HG02870 (cell line): ENCODE results near the gene MIEF1.
A peak's percentile ranks its signal among the peaks of the same experiment; 100 is the strongest.

Experiments
- ATAC-seq: cut with Tn5 transposase; IDR thresholded peaks from one replicate; pipeline ENCODE4 v1.9.1; 2021; ENCODE audit warnings: mild to moderate bottlenecking, moderate library complexity; ENCODE audit not compliant: unreplicated experiment

MIEF1 gene

DNA sequence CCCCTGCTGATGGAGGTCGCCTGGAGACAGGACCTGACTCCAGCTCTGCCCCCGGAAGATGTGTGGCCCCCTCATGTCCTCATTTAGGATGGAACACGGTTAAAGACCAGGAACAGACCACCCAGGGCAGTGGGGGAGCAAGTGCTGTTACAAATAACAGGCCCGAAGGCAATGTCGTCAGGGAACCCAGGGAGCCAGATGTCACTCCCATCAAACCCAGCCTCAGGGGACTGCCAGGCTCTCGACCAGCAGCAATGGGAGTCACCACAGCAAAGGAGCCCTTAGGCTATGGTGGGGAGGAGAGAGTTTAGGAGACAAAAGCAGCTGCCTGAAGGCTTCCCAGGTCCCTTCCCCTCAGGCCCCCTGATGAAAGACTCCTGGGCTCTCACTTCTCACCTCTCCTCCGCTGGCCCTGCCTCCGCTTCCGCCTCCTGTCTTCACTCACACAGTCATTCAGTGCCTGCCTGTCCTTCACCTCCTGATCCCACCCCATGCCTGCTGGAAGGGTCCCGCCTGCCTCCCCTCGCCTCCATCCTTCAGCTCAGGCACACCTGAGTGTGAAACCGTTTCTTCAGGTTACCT, 26.1 kb downstream of the MIEF1 start:
- ATAC-seq = no peak

DNA sequence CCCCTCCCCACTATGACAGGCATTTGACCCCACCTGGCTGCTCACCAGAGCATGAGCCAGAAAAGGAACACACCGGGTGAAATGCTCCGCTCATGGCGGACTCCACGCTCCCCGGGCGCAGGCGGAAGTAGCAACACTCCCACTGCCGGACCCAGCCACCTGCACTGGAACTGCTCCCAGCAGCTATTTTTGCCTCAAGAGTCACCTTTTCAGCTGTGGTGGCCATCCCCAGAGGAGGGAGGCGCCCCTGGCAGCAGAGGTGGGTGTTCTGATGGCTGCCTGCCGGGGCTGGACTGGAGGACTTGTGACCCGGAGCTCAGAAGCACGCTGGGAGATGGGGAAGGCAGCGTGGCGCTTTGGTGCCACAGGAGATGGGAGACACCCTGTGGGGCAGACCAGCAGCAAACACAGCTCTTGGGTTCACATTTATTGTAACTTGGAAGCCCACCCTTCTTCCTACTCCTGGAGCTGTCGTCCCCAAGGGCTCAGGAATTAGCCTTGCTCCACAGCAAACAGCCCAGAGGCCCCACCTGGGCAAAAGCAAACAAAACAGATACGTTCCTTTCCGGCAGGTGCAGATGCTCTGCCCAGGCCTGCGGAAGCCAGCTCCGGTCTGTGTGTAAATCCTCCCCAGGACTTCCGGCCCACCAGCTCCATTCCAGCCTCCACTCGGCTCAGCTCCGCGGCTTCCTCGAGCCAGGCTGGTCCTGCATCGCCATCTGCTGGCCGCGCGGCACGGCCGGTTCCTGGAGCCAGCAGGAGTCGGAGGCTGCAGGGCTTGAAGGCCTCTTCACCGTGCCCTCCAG, 26.8 kb downstream of the MIEF1 start:
- ATAC-seq = no peak

DNA sequence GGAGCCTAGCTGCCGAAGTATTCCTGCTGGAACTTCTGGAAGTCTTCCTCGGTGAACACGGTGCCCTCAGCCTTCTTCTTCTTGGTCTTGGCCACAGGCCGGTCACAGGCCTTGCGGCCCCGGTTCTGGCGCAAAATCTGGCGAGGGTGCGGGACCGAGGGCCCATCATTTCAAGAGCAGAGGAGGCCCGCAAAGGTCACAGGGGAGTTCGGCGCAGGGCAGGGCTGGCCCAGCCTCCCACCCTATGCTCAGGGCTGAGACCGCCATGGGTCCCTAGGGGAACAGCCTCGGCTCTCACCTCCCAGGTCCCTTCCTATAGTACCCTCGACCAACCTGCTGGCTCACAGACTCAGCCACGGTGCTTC, 27.4 kb downstream of the MIEF1 start:
- ATAC-seq = no peak

DNA sequence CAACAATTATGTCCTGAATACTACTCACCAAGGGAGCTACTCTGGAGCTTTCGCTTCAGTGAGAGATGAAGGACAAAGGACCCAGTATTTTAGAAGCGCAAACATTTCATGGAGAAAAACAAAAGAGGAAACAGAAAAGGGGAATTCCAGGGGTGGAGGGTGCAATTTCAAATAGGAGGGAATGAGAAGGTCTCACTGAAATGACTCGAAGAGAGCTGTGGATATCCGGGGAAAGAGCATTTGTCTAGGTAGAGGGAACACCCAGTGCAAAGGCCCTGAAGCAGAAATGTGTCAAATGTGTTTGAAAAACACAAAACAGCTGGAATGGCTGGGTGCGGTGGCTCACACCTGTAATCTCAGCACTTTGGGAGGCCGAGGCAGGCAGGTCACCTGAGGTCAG, 28.0 kb downstream of the MIEF1 start:
- no peak for ATAC-seq

DNA sequence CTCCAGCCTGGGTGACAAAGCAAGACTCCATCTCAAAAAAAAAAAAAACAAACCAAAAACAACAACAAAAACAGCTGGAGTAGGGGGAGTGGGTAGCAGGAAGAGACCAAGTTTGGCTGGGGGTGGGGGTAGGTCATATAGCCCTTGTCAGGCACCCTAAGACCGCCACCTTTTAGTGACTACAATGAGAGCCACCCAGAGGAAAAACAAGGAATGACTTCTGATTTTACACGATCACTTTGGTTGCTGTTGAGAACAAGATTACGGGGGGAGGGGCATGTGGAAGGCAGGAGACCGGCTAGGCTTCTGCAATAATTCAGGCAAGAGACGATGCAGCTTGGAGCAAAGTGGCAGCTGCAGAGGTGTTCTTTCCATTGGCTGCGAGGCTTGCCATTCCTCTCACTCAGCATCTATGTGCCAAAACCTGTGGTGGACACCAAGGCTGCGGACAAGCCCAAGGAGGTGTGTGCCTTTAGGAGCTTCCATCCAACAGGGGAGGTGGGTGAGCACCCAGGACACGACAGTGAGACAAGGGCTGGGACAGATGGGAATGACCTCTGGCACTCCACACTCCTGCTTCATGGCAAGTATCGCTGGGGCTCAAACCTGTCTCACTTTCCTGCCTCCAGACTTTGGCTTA, 28.7 kb downstream of the MIEF1 start:
- ATAC-seq = no peak

DNA sequence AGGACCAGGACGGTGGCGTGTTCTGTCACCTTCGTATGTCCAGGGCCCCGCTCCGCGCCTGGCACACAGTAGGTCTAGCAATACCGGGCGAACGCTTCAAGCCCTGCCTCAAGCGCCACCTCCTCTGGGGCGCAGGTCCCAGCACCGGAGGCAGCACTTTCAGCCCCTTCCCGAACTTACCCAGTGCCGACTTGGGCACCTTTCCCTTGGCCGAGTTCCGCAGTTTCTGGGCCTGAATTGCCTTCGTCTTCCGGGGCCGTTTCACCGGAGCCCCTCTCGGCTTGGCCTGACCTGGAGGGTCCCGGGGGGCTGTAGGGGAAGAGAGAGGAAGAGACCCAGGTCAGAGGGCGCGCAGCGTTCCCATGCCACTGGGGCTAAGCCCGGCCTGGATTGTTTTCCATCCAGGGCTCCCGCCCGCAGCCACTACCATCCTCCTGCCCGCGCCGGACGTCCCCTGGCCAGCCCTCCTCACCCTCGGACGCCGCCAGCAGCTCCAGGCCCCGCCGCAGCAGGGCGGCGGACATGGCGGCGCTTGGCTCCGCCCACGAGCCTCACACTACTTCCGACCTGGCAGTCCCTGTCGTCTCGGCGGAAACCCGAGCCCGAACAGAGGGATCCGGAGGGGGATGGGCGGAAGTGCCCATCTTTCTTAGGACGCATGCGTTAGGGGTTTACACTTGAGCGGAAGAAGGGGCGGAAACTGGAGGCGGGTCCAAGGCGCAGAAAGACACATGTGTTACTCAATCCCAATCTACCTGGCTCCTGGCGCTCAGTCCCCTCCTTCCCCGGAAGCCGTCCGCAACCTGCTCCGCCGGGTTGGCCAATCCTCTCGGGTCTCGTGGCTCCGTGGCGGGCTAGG, 30.4 kb downstream of the MIEF1 start, which contains the start of gene RPS19BP1:
Gene RPS19BP1, minus strand, starts transcription at position 534 of the 859 bp plus-strand sequence. Its CDS starts 10 bp downstream, at position 524.
- ATAC-seq = peak; percentile 69

DNA sequence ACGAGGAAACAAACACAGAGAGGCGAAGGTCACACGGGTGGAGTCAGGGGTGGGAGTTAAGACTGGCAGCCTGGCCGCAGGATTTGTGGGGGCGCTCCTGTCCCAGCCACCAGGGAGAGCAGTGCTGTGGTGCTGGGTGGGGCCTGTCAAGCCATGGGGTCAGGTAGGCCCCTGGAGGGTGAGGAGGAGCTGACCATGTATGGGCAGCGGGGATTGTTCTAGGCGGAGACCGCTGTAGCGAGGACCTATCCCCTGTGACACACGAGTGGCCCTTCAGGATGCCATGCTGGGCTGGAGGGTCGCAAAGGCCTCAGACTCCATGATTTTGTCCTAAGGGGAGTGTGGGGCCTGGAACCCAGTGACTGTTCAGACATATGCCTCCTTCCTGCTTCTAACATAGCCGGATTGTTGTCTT, 32.0 kb downstream of the MIEF1 start:
- no peak for ATAC-seq

DNA sequence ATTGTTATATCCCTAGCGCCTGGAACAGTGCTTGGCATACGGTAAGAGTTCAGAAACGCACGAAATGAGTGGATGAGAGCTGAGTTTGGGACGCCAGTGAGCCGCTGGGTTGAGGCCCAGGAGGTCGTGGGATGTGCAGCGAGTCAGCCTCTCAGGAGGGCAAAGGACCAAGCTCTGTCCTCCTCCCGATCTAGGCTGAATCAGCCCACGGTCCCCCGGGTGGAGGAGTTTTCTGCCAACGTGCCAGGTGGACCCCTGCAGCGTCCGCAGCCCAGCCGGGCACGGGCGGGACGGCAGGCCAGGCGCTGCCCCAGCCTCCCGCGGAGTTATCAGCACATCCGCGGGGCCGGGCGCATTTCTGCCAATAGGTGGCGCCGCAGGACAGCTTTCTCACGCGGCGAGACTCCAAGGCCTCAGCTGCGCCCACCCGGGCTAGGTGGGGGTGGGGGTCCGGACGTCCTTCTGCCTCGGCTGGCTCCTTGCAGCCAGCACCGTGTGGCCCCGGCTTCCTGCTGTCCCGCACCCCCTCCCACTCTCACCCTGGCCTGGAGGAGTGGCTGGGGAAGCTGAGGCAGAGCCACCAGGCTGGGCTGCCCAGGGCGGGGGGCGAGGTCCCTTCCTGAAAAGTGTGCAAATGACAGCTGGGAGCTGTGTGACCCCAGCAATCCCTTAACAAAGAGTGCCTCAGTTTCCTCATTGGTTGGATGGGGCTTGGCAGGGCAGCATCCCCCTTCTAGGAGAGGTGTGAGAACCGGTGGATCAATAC, 32.7 kb downstream of the MIEF1 start:
- no peak for ATAC-seq

DNA sequence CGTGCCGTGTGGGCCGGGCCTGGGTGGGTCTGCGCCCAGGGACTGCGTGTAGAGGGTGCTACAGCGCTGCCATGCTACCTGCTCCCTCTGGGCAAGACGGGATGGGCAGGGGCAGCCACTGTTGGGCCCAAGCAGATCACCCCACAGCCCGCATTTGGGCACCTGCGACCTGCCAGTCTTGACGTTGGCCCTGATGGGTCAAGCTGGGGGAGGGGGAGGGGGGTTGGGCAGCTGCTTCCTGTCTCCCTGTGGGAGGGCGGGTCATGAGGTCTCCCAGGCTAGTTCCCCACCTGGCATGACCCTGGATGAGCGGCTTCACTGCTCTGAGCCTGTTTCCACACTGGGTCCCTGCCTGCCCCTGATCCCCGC, 33.3 kb downstream of the MIEF1 start:
- ATAC-seq = no peak

DNA sequence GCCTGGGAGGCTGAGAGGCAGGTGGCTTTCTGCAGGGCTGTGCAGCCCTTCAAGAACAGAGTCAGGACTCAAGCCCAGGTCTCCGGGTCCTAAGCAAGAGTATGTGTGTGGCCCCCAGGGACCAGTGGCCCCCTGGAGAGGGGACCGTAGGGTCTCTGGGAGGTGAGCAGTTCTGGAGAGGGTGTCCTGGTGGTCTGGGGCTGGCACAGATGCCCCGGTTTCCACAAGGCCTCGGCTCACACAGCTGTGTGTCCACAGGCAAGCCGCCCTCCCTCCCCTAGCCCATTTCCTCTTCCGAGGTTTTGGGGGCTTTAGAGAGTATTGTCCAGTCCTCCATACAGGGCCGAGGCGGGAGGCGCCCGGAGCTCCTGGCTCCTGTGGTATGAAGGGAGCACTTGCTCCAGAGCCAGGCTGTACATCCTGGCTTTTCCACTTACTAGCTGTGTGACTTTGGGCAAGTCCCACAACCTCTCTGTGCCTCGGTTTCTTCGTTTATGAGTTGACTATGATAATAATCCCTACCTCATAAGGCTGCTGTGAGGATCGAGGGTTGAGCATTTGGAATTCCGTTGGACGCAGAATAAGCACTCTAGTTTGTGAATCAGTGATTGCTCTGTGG, 33.9 kb downstream of the MIEF1 start:
- no peak for ATAC-seq

DNA sequence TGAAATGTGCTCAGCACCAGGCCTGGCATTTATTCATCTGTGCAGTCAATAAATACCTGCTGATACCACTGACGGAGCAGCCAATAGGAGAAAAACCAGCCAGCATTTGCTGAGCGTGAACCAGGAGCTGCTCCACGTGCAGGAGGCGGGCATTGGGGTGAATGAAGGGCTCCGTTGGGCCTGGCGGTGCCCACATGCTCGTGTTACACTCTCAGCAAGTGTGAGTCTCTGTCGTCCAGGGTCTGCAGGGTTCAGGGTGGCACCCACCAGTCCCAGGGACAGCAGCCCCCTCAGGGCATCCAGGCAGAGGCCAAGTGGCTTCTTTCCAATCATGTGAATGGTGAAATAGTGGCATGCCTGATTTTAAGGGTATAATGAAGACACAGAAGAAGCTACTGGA, 34.6 kb downstream of the MIEF1 start:
- ATAC-seq = no peak

DNA sequence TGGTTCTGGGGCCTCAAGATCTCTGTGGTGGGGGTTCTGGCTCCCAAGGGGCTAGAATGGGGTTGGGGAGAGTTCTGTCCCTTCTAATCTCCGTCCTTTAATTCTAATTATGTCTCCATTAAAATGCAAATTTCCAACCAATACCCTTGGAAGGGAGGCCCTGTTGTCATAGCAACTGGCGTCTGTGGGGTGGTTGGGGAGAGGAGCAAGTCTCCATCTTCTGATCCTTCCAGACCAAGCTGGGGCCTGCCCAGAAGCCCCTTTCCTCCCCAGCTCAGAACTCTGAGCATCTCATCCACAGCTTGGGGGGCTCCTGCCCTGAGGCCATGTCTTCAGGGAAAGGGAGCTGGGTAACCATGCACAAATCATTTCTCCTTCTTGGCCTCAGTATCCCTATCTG, 35.9 kb downstream of the MIEF1 start:
- ATAC-seq = no peak

DNA sequence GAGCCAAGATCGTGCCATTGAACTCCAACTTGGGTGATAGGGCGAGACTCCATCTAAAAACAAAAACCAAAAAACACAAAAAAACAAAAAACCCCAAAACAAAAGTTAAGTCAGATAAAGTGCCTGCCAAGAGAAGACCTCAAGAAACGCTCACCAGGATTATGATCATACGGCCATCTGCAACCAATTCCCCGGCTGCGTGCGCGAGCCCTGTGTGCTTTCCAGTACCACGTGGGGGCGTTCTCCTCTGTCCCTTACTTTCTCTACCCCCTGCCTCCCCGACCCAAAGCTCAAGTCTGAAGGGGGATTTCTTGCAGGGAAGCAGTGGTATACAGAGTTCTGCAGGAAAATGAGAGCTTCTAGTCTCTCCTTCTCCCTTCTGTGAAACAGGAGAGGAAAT, 41.0 kb downstream of the MIEF1 start:
- ATAC-seq = no peak

DNA sequence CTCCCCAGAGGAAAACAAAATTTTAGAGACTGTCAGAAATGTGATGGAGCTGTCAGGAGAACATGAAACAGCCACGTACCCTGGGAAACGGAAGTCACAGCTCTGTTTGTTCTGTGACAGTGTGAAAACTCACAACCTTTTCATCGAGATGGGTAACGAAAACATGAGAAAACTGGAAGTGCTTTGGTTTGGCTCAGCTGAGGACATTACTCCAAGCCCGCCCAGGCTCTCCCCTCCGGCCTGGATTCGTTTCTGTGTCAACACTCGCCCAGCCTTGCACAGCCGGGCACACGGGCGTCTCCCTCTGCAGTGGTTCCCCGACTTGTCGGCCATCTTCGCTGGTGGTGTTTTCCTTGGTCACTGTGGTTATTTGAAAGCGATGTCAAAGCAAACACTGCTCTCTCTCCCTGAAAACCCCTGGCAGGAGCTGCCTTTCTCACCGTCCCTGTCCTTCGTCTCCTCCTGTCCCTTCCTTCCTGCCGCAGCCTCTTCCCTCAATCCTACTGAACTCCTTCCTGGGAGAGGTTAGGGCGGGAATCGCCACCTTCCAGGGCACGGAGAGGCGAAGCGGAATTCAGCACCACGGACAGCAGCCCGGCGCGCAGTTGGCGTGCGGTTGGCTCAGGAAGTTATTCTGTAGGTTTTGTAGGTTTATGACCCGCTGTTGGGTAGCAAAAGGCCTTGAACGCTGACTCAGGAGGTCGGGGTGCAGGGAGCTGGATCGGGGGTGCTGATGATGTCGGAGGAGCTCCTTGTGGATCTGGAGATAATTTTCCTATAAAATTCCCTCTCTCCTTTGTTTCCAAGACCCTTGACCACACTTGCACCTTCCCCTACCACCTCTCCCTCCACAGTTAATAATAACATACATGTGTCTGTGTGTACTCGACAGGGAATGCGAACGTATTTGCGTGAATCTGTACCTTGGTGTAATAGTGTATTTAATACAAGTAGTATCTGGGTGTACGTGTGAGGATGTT, 43.6 kb downstream of the MIEF1 start:
- ATAC-seq = no peak

DNA sequence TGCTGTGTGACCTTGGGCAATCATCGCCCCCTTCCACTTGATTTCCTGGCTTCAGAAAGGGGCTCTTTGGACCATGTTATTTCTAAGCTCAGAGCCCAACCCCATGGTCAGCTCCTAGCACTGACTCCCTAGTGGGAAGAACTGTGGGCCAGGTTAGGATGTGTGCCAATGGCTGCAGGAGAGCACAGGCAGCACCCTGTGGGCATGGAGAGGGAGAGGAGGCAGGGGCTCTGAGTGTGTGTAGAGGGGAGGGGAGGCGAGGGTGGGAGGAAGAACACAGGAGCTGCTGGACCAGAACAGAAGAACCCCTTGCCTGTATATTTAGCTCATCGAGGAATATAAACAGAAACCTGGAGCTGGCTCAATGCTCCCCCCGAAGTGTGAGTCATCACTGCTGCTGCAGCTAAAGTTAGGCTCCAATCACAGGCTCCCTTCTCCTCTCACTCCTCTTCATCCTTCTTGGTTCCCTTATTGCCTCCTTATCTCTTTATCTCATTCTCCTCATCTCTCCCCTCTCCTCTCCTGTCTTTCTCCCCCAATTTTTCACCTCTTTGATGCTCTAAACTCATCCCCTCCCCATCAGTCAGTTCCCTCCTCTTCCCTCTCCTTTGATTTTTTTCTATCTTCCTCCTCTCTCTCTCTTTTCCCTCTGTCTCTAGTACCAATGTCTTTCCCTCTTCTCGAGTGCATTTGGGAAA, 44.9 kb downstream of the MIEF1 start:
- no peak for ATAC-seq

DNA sequence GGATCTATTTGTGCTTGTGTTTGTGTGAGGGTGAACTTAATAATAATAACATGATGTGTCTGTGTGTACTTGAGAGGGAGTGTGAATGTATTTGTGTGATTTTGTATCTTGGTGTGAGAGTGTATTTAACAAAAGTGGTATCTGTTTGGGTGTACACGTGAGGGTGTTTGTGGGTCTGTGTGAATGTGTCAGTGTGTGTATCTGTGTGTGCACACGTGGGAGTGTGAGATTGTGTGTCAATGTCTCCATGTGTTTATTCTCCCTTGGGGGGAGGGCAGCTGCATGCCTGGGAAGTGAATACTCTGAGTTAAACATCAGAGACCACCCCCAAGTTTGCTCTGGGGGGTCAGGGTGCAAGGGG, 45.5 kb downstream of the MIEF1 start:
- ATAC-seq = no peak

DNA sequence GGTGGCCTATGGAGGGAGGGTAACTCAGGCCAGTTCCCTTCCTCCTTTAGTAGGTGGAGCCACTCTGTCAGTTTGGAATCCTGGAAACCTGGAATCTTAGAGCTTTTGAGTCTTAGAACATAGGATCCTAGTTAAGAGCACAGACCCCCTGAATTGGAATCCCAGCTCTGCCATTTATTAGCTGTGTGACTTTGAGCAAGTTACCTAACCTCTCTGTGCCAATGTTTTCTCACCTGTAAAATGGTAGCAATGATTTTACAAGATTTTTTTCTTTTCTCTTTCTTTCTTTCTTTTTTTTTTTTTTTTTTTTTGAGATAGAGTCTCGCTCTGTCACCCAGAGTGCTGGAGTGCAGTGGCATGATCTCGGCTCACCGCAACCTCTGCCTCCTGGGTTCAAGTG, 51.3 kb downstream of the MIEF1 start:
- ATAC-seq = no peak

DNA sequence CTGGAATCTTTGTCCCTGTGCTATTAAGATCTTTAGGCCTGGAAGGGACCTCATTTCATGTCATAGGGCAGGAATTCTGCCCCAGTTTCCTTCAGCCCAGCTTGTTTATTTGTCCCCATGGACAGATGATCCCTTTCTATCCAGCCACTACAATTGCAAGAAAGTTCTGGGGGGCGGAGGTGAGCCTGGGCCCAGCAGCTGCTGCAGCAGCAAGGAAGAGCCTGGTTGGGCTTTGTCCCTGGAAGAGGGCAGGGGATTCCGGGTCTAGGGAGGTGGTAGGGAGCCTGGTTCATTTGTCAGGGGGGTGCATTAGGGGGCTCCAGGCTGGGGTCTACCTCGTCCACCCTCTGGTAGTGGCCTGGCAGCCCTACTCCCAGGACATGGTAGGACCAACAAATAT, 52.1 kb downstream of the MIEF1 start:
- ATAC-seq = no peak
